K562 (cell line): ENCODE data around the gene OXTR. TPM values are rescaled to one million over a fixed set of nuclear protein-coding genes. Genes with fewer than 3 reads are reported as not detected.

Experiments
- ATAC-seq: fragments of 200-7000 bp; cut with Tn5 transposase; 3 replicates; pipeline ENCODE4 v1.9.1; 2020; ENCODE audit warnings: moderate library complexity
- BruUV-seq: library from RNA; stranded (reverse); fragments of 400-500 nt; replicated peaks from 2 replicates; lab custom pipeline; 2021; lab: Mats Ljungman, UMichigan
- CTCF ChIA-PET: fragments of 300-600 bp; formaldehyde crosslinking; extraction: SDS; loops from one replicate; lab custom pipeline; 2021; ENCODE audit warnings: low intra/inter-chr PET ratio; lab: Yijun Ruan, JAX
- POLR2A ChIA-PET: fragments of 300-600, 350-650 bp; sonication (Branson Sonifier 250); formaldehyde crosslinking; extraction: SDS; loops from one replicate; lab custom pipeline; 2021; ENCODE audit warnings: antibody characterized with exemption, inconsistent platforms; lab: Yijun Ruan, JAX
- DNase-seq, 4 experiments: peaks; one replicate each; pipeline versions ENCODE4 v3.0.0 to v3.0.0-alpha.2; 2011 to 2018; ENCODE audit warnings: low spot score in 3 of 4, mixed read lengths in 3 of 4; ENCODE audit errors: extremely low read depth in 1 of 4
- FAIRE-seq: peaks from 2 replicates; lab custom pipeline; 2011; peaks lifted over from hg19 to GRCh38; lab: Jason Lieb, UNC
- H2AFZ ChIP-seq: 2 replicates; pipeline ENCODE4 v1.6.0; 2011; ENCODE audit warnings: low read depth, low read length, control low read depth, inconsistent platforms
- H3K27ac ChIP-seq: fragments of 200-600 bp; 3 replicates; pipeline ENCODE4 v1.8.0; 2011; ENCODE audit warnings: low read depth, mild to moderate bottlenecking, control low read depth, inconsistent platforms, low read length, moderate library complexity, mixed read lengths; ENCODE audit errors: extremely low read depth
- H3K27me3 ChIP-seq, 2 experiments: fragments of 300-600 bp in 1 of 2; 2 replicates in 1 of 2; 3 replicates in 1 of 2; pipeline versions ENCODE4 v1.6.0 to v1.8.0; 2011; ENCODE audit warnings: inconsistent platforms in 2 of 2, low read length in 2 of 2, mild to moderate bottlenecking in 1 of 2, mixed read lengths in 1 of 2, moderate library complexity in 1 of 2; ENCODE audit not compliant: control insufficient read depth in 2 of 2, insufficient read depth in 2 of 2
- H3K36me3 ChIP-seq: fragments of 300-600 bp; 3 replicates; pipeline ENCODE4 v1.8.0; 2011; ENCODE audit warnings: mild to moderate bottlenecking, low read length, inconsistent platforms; ENCODE audit not compliant: control insufficient read depth, insufficient read depth
- H3K4me1 ChIP-seq, 2 experiments: fragments of 200-600 bp in 1 of 2; replicated peaks in 1 of 2; 2 replicates in 1 of 2; 3 replicates in 1 of 2; pipeline versions ENCODE4 v1.5.1 to v1.8.0; 2011; ENCODE audit warnings: inconsistent platforms in 2 of 2, low read length in 2 of 2, mild to moderate bottlenecking in 1 of 2, mixed read lengths in 1 of 2, moderate library complexity in 1 of 2; ENCODE audit not compliant: control insufficient read depth in 2 of 2, insufficient read depth in 2 of 2
- H3K4me2 ChIP-seq: 2 replicates; pipeline ENCODE4 v1.6.1; 2011; ENCODE audit warnings: low read length, control low read depth, inconsistent platforms, mixed read lengths; ENCODE audit not compliant: insufficient read depth
- H3K4me3 ChIP-seq: fragments of 200-600 bp; sonication (generic), shearing (Covaris generic); 2 replicates; pipeline ENCODE4 v1.5.1; 2016; ENCODE audit warnings: control low read depth, inconsistent platforms
- H3K79me2 ChIP-seq: fragments of 200-600 bp; 3 replicates; pipeline ENCODE4 v1.8.0; 2011; ENCODE audit warnings: low read length, inconsistent platforms; ENCODE audit not compliant: control insufficient read depth, insufficient read depth
- H3K9ac ChIP-seq, 2 experiments: 2 replicates each; pipeline versions ENCODE4 v1.6.0 to v1.6.1; 2011; ENCODE audit warnings: low read depth in 2 of 2, low read length in 2 of 2, control low read depth in 1 of 2, inconsistent platforms in 1 of 2, mild to moderate bottlenecking in 1 of 2, mixed read lengths in 1 of 2; ENCODE audit not compliant: insufficient read depth in 1 of 2
- H3K9me1 ChIP-seq: one replicate; pipeline ENCODE4 v1.6.0; 2011; ENCODE audit warnings: inconsistent platforms, mild to moderate bottlenecking, low read length, moderate library complexity; ENCODE audit not compliant: control insufficient read depth, insufficient read depth
- H3K9me3 ChIP-seq: replicated peaks from 2 replicates; pipeline ENCODE4 v1.5.1; 2011; ENCODE audit warnings: low read depth, low read length, inconsistent platforms; ENCODE audit not compliant: control insufficient read depth, insufficient read depth
- H4K20me1 ChIP-seq: replicated peaks from 2 replicates; pipeline ENCODE4 v1.6.1; 2011; ENCODE audit warnings: low read length, inconsistent platforms, mixed read lengths; ENCODE audit not compliant: control insufficient read depth, insufficient read depth
- ARHGAP35 ChIP-seq: fragments of 450-650 bp; IDR thresholded peaks from 2 replicates; pipeline ENCODE4 v1.6.1; 2018; ENCODE audit not compliant: partially characterized antibody
- CTCFL ChIP-seq: IDR thresholded peaks from 2 replicates; pipeline ENCODE4 v1.6.1; 2011; ENCODE audit warnings: borderline replicate concordance, low read depth, mild to moderate bottlenecking, moderate library complexity, low read length; ENCODE audit not compliant: insufficient read depth, poor library complexity, severe bottlenecking
- GATAD2B ChIP-seq: fragments of 450-650 bp; IDR thresholded peaks from 2 replicates; pipeline ENCODE4 v1.6.1; 2017; ENCODE audit warnings: mild to moderate bottlenecking, borderline replicate concordance
- SMAD4 ChIP-seq: fragments of 250-450 bp; sonication (Bioruptor Pico); conservative IDR thresholded peaks from 2 replicates; pipeline ENCODE4 v1.8.0; 2021; ENCODE audit warnings: inconsistent platforms, mild to moderate bottlenecking, moderate library complexity
- TFE3 ChIP-seq: fragments of 450-650 bp; formaldehyde crosslinking; IDR thresholded peaks from 2 replicates; pipeline ENCODE4 v1.4.0; 2020; ENCODE audit warnings: mild to moderate bottlenecking, mixed read lengths
- THAP7 ChIP-seq: fragments of 250-450 bp; sonication (Bioruptor Pico); IDR thresholded peaks from 2 replicates; pipeline ENCODE4 v1.5.0; 2021
- ZBTB1 ChIP-seq: sonication (generic); formaldehyde crosslinking; IDR thresholded peaks from 2 replicates; pipeline ENCODE4 v1.8.1; 2023; ENCODE audit warnings: missing genetic modification reagents, low read depth, mild to moderate bottlenecking, borderline replicate concordance
- ZNF165 ChIP-seq: fragments of 250-450 bp; sonication (Bioruptor Pico); IDR thresholded peaks from 2 replicates; pipeline ENCODE4 v1.4.0; 2020; ENCODE audit warnings: borderline replicate concordance
- WGBS: fragments of 100-300 bp; shearing (Covaris generic); methylation state at CpG from one replicate; pipeline ENCODE4 v1.1.6; 2016; ENCODE audit warnings: low coverage, mixed read lengths; ENCODE audit not compliant: insufficient coverage; ENCODE audit errors: missing lambda C conversion rate; 5-methylcytosine and 5-hydroxymethylcytosine counted together
- in situ Hi-C: fragments of 300-500 bp; cut with MboI; formaldehyde crosslinking; loops from 4 replicates; pipeline ENCODE4 v1.15.0; 2018; ENCODE audit warnings: inconsistent platforms, mixed read lengths
- intact Hi-C: fragments of 100-400 bp; cut with micrococcal nuclease; formaldehyde crosslinking; loops from 2 replicates; pipeline ENCODE4 v1.14.2; 2022
- polyA plus RNA-seq, 8 experiments: library from polyadenylated mRNA; depleted of rRNA in 4 of 8; stranded (reverse) in 5 of 8; unstranded in 3 of 8; fragments of >200 nt; fragmentation: Nextera tagmentation in 2 of 8; fragmentation: Illumina TruSeq in 1 of 8; extraction: Ambion mirVana in 2 of 8; extraction: Trizol in 1 of 8; gene quantifications; 2 replicates each; pipeline versions ENCODE4 v1.2.1 to v1.2.3, GENCODE V29; 2011 to 2014; ENCODE audit warnings: inconsistent platforms in 1 of 8, missing spikeins in 1 of 8
- total RNA-seq, 7 experiments: library from RNA; depleted of rRNA in 6 of 7; stranded (reverse); fragments of >200 nt in 6 of 7; fragmentation: Illumina TruSeq in 2 of 7; extraction: Trizol in 2 of 7; gene quantifications; 2 replicates each; pipeline versions ENCODE4 v1.2.1 to v1.2.3, GENCODE V29; 2011 to 2021; ENCODE audit warnings: low replicate concordance in 1 of 7

The OXTR gene
- total and polyA plus RNA-seq, 9 of the 15 experiments (the other 6 are each of a cell fraction or from before 2014, with no cell fraction given) = 0.14 to 1.3 (median 0.80) TPM

- TF ChIP-seq TFE3 (CRISPR knock-in tag) = peak; percentile 84
Observed at GRCh38 chr3:8790529-8790928, 21.1 kb upstream of the OXTR start (continued).

GRCh38 chr3:8784676-8785435 lies 15.4 kb upstream of the OXTR start:
- no peaks in the 10 kb centered on the region for H3K79me2 ChIP-seq
- no peaks in the 10 kb centered on the region for H3K36me3 ChIP-seq
- H4K20me1 ChIP-seq = no peaks in the 10 kb centered on the region
- intact Hi-C loops = no loop called here
- POLR2A ChIA-PET = interaction anchor here (0.7 to 1.0 kb wide), 2 partner anchors 9 to 52 kb away, joined by 3 read pairs; no protein-coding TSS in a partner anchor
- TF ChIP-seq ARHGAP35 (no peak), SMAD4 (CRISPR knock-in tag) (no peak), THAP7 (CRISPR knock-in tag) (no peak), CTCFL (no peak), GATAD2B (no peak), ZNF165 (CRISPR knock-in tag) (no peak), ZBTB1 (CRISPR knock-in tag) (no peak)
- TF ChIP-seq, all 486 proteins: peak for 0
- no peak overlapping the region for H3K9ac ChIP-seq
- no peak overlapping the region for H2AFZ ChIP-seq
- no peak overlapping the region for H3K4me2 ChIP-seq
- H3K4me1 ChIP-seq = no peaks in the 10 kb centered on the region
- FAIRE-seq (no peak), ATAC-seq (no peak), DNase-seq (no peak)
- BruUV-seq = no TSS peak
- WGBS = 5% methylated on average over 3 of the region's 3 CpGs
- no peak overlapping the region for H3K27ac ChIP-seq
- H3K9me3 ChIP-seq = no peaks in the 10 kb centered on the region
- in situ Hi-C loops = no loop called here
- no peaks in the 10 kb centered on the region for H3K9me1 ChIP-seq
- H3K27me3 ChIP-seq = no peaks in the 10 kb centered on the region
- CTCF ChIA-PET = no interaction called here
- no peak overlapping the region for H3K4me3 ChIP-seq
